HK-2 (cell line): ENCODE results near the gene KRTAP3-1.
"Not testable (repeated sequence)": the region's sequence is repeated elsewhere in the genome, so short reads cannot be mapped to it uniquely, and the experiment has no call there.

Experiments used
- DNase-seq: peaks from one replicate; pipeline ENCODE4 v3.0.0-alpha.2; 2018; ENCODE audit not compliant: unreplicated experiment

The KRTAP3-1 gene

GRCh38 chr17:41015454-41015853 lies 6.5 kb upstream of the KRTAP3-1 start:
- no peak for DNase-seq

DNA sequence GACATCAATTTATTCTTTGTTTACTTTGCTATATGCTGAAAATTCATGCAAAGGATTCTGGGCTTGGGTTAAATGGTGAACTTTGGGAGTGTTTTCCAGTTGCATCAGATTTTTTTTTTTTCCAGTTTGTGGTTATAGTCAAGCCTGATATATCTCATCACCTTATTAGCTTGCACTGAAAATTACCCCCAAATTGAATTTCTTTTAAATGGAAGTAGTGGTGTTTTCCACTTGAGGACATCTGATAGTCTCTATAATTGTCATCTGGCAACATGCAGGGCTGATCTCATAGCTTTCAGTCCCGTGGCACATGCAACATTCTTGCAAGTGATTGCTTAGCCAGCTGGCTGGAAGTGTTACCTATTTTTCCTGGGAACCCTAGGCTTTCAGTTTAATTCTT lies 4.7 kb upstream of the KRTAP3-1 start:
- no peak for DNase-seq

GRCh38 chr17:41013181-41013580 lies 4.3 kb upstream of the KRTAP3-1 start:
- DNase-seq, result no peak

- DNase-seq, result no peak
These were observed 3.6 kb upstream of the KRTAP3-1 start for GRCh38 chr17:41012326-41013120.

- DNase-seq, result no peak
These were observed 1.5 kb upstream of the KRTAP3-1 start for GRCh38 chr17:41010441-41010840.

GRCh38 chr17:41009936-41010335 lies 1.0 kb upstream of the KRTAP3-1 start:
- no peak for DNase-seq

DNA sequence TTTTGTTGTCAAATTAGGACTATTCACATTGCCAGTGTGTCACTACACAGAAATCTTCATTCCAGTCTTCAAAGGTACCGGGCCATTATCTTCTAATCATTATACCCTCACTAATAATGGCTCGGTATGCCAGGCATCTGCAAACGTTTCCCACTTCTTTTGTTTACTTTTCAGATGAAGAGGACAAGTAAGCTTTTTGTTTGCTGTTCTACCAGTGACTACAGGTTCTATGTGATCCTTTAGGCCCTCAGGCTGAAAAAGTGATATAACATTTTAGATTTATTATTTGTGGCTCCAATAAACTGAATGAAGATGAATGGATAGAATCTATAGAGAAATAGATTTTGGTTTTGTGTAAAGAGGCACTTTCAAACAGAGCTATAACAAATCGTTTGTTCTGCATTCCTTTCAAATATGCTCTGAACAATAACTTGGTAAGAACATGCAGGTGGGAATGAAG lies 403 bp upstream of the KRTAP3-1 start:
- no peak for DNase-seq

DNA sequence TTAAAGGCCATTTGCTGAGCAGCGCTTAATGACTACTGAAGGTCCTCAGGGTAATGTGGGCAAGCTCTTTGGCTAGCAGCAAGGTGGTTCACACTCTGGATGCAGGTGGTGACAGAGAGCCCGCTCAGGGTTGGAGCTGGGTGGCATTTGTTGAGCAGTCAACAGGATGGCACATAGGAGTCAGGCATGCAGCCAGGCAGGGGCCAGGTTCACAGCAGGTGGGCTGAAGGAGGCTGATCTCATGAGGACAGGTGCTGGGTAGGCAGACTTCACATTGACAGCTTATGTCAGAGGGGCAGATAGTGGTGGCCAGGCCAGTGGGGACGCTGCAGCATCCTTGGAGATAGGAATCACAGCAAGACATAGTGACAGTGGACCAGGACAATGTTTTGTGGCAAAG lies 4.5 kb downstream of the KRTAP3-1 start:
- no peak for DNase-seq

DNA sequence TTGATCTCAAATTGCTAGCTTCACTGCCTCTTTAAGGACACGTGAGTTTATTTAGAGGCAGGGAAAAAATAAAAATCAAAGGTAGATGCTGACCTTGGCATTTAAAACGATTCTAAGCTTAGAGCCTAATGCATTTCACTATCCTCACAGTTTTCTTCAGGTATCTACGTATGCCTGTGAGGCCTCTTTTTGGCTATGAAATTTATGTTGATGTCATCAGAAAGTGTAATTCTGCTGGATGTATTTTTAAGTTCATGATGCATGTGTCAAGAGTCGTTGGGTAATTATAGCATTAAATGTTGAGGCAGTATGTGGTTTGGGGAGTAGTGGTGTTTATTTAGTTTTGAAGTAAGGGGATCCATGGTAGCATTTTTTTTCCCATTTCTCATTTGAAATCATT lies 5.0 kb downstream of the KRTAP3-1 start:
- DNase-seq, result no peak

- DNase-seq, result no peak
These were observed 6.1 kb downstream of the KRTAP3-1 start for GRCh38 chr17:41002814-41003213.

DNA sequence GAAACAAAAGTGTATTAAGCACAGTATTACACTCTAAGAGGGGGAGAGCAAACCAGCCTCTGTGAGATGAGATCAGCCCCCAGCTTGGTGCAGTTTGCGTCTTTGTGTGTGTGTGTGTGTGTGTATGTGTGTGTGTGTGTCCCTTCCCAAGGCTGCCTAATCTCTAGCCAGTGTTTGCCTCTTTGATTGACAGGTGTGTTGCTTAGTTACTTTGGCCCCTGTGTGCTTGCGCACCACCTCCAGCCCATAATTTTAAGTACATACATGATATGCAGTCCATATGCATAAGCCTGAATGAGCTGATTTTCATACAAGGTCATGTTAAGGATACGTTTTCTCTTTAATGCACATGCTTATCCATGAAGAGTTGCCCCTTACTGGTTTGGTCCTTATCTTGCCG lies 7.1 kb downstream of the KRTAP3-1 start:
- DNase-seq, result no peak

DNA sequence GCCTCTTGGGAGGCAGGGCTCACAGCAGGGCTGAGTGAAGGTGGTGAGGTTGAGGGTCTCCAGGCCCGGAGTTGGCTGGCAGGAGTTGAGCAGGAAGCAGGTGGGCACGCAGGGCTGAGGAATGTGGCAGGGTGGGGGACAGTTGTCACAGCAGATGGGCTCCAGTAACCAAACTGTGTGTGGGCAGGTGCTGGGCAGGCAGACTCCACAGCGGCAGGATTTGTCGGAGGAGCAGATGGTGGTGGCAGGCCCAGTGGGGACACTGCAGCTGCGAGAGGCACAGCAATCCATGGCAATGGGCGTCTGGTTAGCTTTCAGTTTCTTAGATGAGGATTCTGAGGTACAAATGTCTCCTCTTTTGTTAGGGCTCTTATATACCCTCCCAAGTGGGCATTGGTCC lies 9.4 kb downstream of the KRTAP3-1 start, which contains the start of gene KRTAP3-2:
Gene KRTAP3-2, minus strand, starts transcription at position 344 of the 400 bp plus-strand sequence. Its CDS starts 53 bp downstream, at position 291.
- DNase-seq, result not testable (repeated sequence)

DNA sequence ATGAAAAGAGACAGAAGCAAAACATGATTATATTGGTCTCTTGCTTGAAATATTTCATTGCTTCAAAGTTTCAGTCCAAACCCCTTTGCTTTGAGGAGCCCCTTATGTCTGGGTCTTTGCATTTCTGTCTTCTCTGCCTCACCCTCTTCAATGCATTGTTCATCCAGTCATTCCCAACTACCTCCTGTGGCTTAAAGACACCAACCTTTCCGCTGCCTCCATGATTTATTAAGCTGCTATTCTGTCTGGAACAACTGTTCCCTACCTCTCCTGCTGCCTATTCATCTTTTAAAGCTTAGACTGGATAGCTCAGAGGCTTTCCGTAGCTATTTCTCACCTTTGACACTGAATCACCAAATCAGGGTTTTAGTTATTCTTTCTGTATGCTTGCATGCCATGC lies 11.6 kb downstream of the KRTAP3-1 start:
- no peak for DNase-seq

- DNase-seq, result no peak
These were observed 12.1 kb downstream of the KRTAP3-1 start for GRCh38 chr17:40996829-40997228.

DNA sequence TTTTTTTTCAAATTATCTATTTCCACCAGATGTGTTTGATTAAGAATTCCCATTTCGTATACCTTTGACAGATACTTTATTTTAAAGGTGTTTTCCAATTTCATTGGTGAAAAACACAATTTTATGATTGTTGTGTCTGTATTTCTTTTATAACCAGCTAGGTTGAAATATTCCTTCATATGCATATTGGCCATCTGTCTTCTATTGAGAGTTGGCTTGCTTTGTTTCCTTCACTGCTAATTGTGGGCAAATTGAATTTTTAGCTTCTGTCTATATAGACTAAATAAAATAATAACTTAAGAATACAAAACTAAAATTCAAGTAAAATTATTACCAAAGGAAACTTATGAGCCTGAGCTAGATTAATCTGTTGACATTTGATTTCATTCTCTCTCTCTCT lies 13.8 kb downstream of the KRTAP3-1 start:
- no peak for DNase-seq

DNA sequence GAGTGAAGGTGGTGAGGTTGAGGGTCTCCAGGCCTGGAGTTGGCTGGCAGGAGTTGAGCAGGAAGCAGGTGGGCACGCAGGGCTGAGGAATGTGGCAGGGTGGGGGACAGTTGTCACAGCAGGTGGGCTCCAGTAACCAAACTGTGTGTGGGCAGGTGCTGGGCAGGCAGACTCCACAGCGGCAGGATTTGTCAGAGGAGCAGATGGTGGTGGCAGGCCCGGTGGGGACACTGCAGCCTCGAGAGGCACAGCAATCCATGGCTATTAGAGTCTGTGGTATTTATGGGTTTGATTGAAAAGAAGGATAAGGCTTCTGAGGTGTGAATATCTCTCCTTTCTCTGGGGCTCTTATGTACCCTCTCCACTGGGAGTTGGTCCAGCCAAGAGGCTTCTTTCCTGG lies 15.1 kb downstream of the KRTAP3-1 start, which contains the start of gene KRTAP3-3:
Gene KRTAP3-3, minus strand, starts transcription at position 326 of the 400 bp plus-strand sequence. Its CDS starts 67 bp downstream, at position 259.
- DNase-seq, result no peak

DNA sequence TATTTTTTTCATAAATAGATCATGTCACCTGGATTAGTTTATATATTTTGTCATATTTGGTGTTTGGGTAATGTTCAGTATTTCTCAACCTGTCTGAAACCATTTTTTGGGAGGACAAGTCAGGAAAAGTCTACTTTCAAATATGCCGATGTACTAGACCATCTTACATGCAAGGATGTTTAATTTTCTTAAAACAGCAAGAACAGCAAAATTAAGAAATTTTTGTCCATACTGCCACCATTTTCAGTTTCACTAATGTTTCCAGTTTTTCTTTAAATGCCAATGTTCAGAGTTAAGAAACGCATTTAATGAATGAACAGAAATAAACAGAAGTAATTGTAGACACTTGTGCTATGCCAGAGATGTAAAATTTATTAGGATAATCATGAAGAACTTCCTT lies 15.8 kb downstream of the KRTAP3-1 start:
- no peak for DNase-seq

GRCh38 chr17:40992666-40993065 lies 16.3 kb downstream of the KRTAP3-1 start:
- no peak for DNase-seq

DNA sequence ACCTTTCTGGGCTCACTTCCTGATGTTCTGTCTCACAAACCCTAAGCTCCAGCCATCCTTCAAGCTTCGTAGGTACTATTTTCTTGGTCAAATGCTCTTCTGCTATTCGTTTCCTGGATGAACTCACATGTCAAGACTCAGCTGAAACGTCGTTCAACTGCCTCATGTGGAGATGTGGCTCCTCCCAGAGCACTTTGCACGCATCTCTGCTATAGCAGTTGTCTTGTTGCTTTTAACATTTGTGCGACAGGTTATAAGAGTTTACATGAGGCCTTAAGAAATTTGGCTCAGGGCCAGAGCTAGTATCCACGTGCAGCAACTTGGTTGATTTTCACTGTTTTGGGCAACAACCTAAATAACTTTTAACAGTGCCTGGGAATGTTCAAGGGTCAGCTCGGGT lies 22.0 kb downstream of the KRTAP3-1 start:
- no peak for DNase-seq

GRCh38 chr17:40984226-40984625 lies 24.7 kb downstream of the KRTAP3-1 start, which contains the start of gene KRT40:
Gene KRT40, minus strand, starts transcription at chr17:40984326. Its CDS starts 53 bp downstream, at chr17:40984273.
- DNase-seq, result no peak

DNA sequence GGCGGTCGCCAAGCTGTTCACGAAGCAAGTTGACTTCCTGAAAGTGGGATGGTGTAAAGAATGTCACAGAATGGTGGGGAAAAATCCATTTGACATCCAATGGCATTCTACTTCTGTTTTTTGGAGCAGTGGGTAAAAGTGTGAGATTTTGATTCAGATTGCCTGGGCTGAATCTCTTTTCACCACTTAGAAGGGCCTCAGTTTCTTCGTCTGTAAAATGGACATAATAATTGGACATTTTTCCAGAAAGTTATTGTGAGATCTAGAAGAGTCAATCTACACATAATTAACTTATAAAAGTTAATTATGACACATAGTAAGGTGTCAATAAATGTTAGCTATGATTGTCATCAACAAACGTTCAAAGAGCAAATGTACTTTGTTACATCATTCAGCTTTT lies 27.8 kb downstream of the KRTAP3-1 start:
- DNase-seq, result no peak

DNA sequence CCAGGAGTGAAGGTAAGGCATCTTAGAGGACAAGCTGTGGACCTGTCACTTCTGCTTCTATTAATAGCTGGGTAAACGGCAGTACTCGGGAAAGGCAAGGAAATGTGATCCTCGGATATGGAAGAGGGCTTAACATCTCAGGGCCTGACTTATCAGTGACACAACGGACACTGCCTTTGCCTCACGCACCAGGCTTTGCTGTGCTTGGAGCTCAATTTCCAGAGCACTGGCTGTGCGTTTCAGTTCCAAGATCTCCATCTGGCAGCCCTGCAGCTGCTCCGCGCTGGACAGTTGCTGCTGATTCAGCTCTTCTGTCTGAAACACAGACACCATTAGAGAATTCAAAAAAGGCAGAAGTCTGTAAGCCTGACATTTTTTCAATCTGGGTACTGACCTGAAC lies 28.3 kb downstream of the KRTAP3-1 start:
- DNase-seq, result no peak

DNA sequence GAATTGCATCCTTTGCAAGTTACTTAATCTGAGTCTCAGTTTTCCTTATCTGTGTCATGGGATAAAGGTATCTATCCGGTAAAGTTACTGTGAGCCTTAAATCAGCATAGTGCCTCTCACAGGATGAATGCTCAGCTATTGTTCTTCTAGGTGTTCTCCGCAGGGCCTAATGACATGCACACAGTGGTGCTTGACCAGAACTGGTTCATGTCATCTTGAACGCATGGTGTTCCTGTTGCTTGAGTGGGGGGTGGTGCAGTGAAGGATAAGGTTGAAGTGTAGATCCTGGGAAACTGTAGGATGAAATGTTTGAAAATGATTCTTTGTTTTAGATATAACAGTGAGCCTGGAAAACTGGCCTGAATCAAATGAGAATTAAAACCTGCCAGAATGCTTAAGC lies 28.8 kb downstream of the KRTAP3-1 start:
- DNase-seq, result no peak
